ENCODE results near the gene NUCKS1. TPM values are rescaled to one million over a fixed set of nuclear protein-coding genes. Genes with fewer than 3 reads are reported as not detected.

Gene NUCKS1, protein sequence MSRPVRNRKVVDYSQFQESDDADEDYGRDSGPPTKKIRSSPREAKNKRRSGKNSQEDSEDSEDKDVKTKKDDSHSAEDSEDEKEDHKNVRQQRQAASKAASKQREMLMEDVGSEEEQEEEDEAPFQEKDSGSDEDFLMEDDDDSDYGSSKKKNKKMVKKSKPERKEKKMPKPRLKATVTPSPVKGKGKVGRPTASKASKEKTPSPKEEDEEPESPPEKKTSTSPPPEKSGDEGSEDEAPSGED
- total RNA-seq (100 to 1,000 TPM; 224 to 277 (median 251) TPM), polyA plus RNA-seq (89.9 TPM)
- long read RNA-seq, donor 1, full-length matches to known transcripts = 1 of 116 reads
- long read RNA-seq, donor 1, partial matches to known transcripts = 16 of 116 reads
- long read RNA-seq, donor 1, other reads (novel, unspliced or antisense) = 99 of 116 reads
- long read RNA-seq, donor 2, full-length matches to known transcripts = 2 of 26 reads
- long read RNA-seq, donor 2, partial matches to known transcripts = 1 of 26 reads
- long read RNA-seq, donor 2, other reads (novel, unspliced or antisense) = 23 of 26 reads
- long read RNA-seq, donor 3, full-length matches to known transcripts = 2 of 157 reads
- long read RNA-seq, donor 3, partial matches to known transcripts = 5 of 157 reads
- long read RNA-seq, donor 3, other reads (novel, unspliced or antisense) = 150 of 157 reads
- long read RNA-seq, donor 4, full-length matches to known transcripts = 2 of 22 reads
- long read RNA-seq, donor 4, partial matches to known transcripts = 1 of 22 reads
- long read RNA-seq, donor 4, other reads (novel, unspliced or antisense) = 19 of 22 reads

DNA sequence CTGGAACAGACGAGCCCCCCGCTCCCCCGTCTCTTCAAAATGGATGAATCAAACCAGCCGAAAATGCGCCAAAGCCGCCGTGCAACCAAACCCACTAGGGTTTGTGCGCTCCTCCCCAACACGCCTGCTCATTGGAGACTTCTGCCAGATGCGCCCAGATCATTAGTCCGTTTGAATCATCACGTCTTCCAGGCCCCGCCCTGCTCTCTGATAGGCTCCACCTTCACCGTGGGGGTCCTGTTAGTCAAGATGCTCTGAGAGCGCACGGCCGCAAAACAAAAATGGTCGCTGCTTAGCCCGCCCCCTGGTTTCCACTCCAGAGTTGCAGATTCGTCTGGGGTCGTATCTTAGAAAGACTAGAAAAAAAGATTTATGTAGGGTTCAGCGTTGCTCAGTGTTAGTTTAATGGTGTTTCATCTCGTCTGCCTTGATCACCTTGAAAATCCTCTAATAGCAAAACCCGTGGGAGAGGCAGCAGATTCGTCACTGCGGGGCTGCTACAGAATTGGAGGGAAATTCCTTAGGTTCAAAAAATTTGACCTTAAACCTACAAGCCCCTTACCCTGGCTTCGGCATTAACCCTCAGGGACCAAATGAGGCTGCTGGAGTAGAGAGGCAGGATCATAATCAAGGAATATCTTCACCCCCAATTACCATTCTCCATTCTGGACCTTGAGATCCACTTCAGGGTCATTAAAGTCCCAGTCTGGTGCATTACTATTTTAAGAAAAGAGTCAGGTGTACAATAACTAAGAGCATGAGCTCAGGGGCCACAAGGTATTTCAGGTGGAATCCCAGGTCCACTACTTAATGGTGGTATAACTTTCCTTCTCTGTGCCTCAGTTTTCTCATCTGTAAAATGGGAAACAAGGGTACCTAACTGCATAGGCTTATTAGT lies at the start of gene NUCKS1:
NUCKS1 (minus strand) TSS at position 45 of the 898 bp plus-strand sequence. CDS start 209 bp downstream, outside the sequence.
- intact Hi-C loops (cut with DNase I) = no loop called here

DNA sequence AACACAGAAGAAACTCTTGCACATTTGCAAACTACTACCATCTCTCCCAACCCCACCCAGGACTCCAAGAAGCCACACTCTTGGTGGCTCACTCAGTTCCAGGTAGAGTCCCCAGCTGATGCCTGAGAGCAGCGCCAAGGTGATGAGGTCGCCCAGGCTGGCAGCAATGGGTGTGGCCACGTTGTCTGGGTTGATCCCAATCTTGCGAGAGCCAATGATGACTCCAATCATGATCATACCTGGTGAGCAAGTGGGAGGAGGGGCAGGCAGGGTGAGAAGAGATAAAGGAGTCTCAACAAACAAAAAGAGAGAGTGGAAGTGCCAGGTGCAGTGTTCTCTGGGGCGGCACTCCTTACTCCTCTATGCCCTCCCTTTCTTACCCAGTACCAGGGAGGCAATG lies 48.6 kb upstream of the NUCKS1 start:
- Histone ChIP-seq H3K27me3 (ENCODE audit: control insufficient read depth, insufficient read depth) (no peaks in the 10 kb centered on the region), H3K9me3 (ENCODE audit: control insufficient read depth, low read length) (no peaks in the 10 kb centered on the region), H3K27ac (ENCODE audit: low read length) (no peak overlapping the region), H3K4me3 (ENCODE audit: low read length) (no peak overlapping the region), H3K4me1 (ENCODE audit: control insufficient read depth, insufficient read depth, low read length) (peaks cover 2% of the 10 kb centered on the region)
- DNase-seq = no peak
- intact Hi-C loops (cut with DNase I) = loop anchor here in 2 of 4 donors (10.0 kb wide), 2 partner anchors 116 to 176 kb away; no protein-coding TSS in a partner anchor
- ATAC-seq = no peak
- 86% methylated on average over 5 of the region's 5 CpGs for WGBS

More for the DNA sequence above, at the start of gene NUCKS1:
- ATAC-seq (peak; percentile 92 to 94), DNase-seq (peak; percentile 99)
- Histone ChIP-seq H3K27ac (ENCODE audit: low read length) (peak within 1 kb of the TSS; percentile 98), H3K4me1 (ENCODE audit: control insufficient read depth, insufficient read depth, low read length) (no peaks in the 10 kb centered on the region), H3K4me3 (ENCODE audit: low read length) (peak within 1 kb of the TSS; percentile 93), H3K9me3 (ENCODE audit: control insufficient read depth, low read length) (no peaks in the 10 kb centered on the region), H3K27me3 (ENCODE audit: control insufficient read depth, insufficient read depth) (no peaks in the 10 kb centered on the region)
- WGBS = under 1% methylated on average over 27 of the region's 27 CpGs

DNA sequence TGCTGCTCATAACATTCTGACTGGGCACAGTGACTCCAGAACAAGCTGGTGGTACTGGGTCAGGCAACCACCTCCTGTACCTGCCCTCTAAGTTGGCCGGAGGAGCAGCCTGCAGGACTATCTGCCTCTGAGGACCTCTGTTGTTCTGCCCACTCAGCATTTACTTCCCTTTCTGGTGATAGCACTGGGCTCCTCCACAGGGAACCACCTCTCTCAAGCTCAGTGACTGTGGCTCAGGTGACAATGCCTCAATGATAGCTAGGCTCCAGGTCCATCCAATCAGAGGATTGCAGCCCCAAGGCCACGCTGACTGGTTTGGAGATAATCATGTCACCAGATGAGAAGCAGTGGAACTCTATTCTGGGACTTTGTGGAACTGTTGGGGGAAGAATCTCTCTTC lies 47.2 kb upstream of the NUCKS1 start:
- peaks cover 2% of the 10 kb centered on the region for H3K4me1 ChIP-seq (ENCODE audit: control insufficient read depth, insufficient read depth, low read length)
- H3K9me3 ChIP-seq (ENCODE audit: control insufficient read depth, low read length) = no peaks in the 10 kb centered on the region
- H3K4me3 ChIP-seq (ENCODE audit: low read length) = no peak overlapping the region
- no peaks in the 10 kb centered on the region for H3K27me3 ChIP-seq (ENCODE audit: control insufficient read depth, insufficient read depth)
- WGBS = 81% methylated on average over 2 of the region's 2 CpGs
- DNase-seq (no peak), ATAC-seq (no peak)
- intact Hi-C loops (cut with DNase I) = loop anchor here in 2 of 4 donors (10.0 kb wide), 2 partner anchors 118 to 178 kb away; no protein-coding TSS in a partner anchor
- no peak overlapping the region for H3K27ac ChIP-seq (ENCODE audit: low read length)

DNA sequence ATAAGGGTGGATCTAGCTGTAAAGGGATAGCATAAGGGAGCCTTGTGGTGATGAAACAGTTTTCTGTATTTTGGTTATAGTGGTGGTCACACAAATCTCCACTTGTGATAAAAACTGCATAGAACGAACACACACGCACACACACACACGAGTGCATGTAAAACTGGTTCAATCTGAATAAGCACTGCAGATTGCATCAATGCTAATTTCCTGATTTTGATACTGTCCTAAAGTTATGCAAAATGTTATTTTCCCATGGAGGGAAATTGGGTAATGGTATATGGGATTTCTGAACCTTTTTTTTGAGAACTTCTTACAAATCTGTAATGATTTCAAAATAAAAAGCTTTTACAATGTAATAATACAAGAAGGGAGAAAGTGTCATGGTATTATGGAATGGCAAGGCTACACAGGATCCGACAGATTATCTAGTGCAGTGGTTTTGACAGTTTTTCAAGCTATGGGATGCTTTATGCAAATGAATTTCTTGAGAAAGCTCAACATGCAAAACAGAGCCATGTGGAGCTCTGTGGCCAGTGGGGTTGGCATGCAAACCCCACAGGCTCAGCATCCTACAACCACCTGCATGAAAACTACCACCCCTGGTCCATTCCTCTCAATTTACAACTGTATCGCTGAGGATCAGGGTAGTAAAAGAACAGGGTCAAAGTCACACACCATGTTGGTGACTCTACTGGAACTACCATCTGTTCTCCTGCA lies 44.2 kb upstream of the NUCKS1 start:
- intact Hi-C loops (cut with DNase I) = loop anchor here (5.0 to 10.0 kb wide), 4 partner anchors 121 to 183 kb away; no protein-coding TSS in a partner anchor
- no peak for ATAC-seq
- 66% methylated on average over 5 of the region's 5 CpGs for WGBS

DNA sequence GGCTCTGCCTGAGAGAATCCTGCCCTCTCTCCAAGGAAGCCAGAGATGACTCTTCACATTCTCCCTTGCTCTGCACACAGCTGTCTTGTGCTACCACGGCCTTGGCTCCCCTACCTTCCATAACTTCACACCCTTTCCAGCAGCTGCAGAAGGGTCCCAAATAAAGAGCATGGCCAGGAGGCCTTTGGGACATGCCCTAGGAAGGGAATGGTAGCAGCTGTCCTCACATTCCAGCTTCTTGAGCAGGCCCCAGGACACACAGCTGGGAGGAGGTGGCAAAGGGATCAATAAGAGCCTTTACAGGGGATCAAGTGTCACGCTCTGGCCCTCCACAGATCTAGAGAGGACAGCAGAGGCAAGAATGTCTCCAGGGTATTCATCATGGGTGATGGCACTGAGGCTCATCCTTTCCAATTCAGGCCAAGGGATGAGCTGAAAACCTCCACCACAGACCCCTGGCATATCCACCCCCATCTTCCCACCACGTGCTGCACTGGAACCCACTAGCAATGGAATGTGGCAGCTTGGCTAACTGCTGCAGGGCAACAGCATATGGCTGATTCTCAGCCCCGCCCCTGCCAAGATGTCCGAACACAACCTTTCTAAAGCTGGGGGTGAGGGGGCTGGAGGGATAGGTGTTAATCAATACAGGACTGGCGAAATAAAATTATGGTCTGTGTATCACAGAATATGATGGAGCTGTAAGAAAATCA lies 43.1 kb upstream of the NUCKS1 start:
- 61% methylated on average over 6 of the region's 6 CpGs for WGBS
- H3K9me3 ChIP-seq (ENCODE audit: control insufficient read depth, low read length) = no peaks in the 10 kb centered on the region
- H3K27ac ChIP-seq (ENCODE audit: low read length) = peak overlapping the region; percentile 28
- intact Hi-C loops (cut with DNase I) = loop anchor here (5.0 to 10.0 kb wide), 4 partner anchors 122 to 184 kb away; no protein-coding TSS in a partner anchor
- H3K4me1 ChIP-seq (ENCODE audit: control insufficient read depth, insufficient read depth, low read length) = no peaks in the 10 kb centered on the region
- ATAC-seq (no peak), DNase-seq (peak in 1 of 3 donors; percentile 24)
- H3K4me3 ChIP-seq (ENCODE audit: low read length) = no peak overlapping the region
- no peaks in the 10 kb centered on the region for H3K27me3 ChIP-seq (ENCODE audit: control insufficient read depth, insufficient read depth)

More for the DNA sequence above, 44.2 kb upstream of the NUCKS1 start:
- no peaks in the 10 kb centered on the region for H3K9me3 ChIP-seq (ENCODE audit: control insufficient read depth, low read length)
- DNase-seq = no peak
- H3K27me3 ChIP-seq (ENCODE audit: control insufficient read depth, insufficient read depth) = no peaks in the 10 kb centered on the region
- H3K4me3 ChIP-seq (ENCODE audit: low read length) = no peak overlapping the region
- H3K4me1 ChIP-seq (ENCODE audit: control insufficient read depth, insufficient read depth, low read length) = no peaks in the 10 kb centered on the region
- no peak overlapping the region for H3K27ac ChIP-seq (ENCODE audit: low read length)

DNA sequence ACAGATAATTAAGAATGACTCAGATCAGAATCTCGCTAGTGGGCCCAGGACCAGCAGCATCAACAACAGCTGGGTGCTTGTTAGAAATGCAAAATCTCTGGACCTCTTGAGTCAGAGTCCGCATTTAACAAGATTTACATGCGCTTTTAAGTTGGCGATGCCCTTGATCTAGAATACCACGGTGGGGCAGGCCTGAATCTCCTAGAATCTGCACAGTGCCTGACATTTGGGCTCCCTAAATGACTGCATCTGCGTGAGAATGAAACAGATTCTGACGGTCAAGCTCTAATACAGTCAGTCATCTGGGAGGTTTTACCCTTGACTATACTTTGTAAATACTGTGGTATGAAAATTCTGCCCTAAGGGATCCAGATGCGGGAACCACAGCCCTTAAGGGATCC lies 42.5 kb upstream of the NUCKS1 start:
- DNase-seq = no peak
- H3K27ac ChIP-seq (ENCODE audit: low read length) = no peak overlapping the region
- H3K4me1 ChIP-seq (ENCODE audit: control insufficient read depth, insufficient read depth, low read length) = no peaks in the 10 kb centered on the region
- no peak for ATAC-seq
- 81% methylated on average over 8 of the region's 8 CpGs for WGBS
- no peaks in the 10 kb centered on the region for H3K27me3 ChIP-seq (ENCODE audit: control insufficient read depth, insufficient read depth)
- H3K4me3 ChIP-seq (ENCODE audit: low read length) = no peak overlapping the region
- intact Hi-C loops (cut with DNase I) = loop anchor here (5.0 to 10.0 kb wide), 4 partner anchors 122 to 185 kb away; no protein-coding TSS in a partner anchor
- H3K9me3 ChIP-seq (ENCODE audit: control insufficient read depth, low read length) = no peaks in the 10 kb centered on the region

DNA sequence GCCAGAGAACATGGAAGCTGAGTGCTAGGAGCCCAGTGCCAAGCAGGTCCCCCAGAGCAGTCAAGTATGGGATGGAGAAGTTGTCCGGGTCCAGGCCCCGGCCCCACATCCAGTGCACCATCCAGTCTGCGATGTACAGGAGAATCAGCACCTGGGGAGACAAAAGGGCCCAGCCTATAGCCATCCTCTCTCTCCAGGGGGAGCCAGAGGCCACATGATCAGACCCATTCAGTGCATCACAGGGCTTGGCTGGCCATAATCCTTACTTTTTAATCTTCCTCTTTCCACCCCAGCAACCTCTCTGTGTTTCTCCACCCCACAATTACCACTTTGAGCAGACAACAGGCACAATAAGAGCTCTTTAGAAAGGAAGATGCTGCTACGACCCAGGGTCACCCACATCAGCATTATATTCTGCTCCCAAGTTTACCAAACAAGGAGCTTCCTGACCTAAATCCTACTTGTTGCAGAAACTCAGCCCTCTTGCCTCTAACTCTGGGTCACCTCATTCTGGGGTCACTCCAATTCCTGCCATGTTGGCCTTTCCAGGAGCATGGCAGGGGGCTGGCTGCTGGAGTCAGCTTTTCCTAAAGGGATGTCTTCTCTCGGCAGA lies 41.7 kb upstream of the NUCKS1 start:
- H3K4me3 ChIP-seq (ENCODE audit: low read length) = no peak overlapping the region
- WGBS = 54% methylated on average over 5 of the region's 5 CpGs
- no peak overlapping the region for H3K27ac ChIP-seq (ENCODE audit: low read length)
- H3K9me3 ChIP-seq (ENCODE audit: control insufficient read depth, low read length) = no peaks in the 10 kb centered on the region
- intact Hi-C loops (cut with DNase I) = loop anchor here (2.0 to 10.0 kb wide), 6 partner anchors 121 to 186 kb away; no protein-coding TSS in a partner anchor
- no peaks in the 10 kb centered on the region for H3K4me1 ChIP-seq (ENCODE audit: control insufficient read depth, insufficient read depth, low read length)
- ATAC-seq = peak; percentile 69 to 73
- DNase-seq = peak; percentile 52 to 85 (median 76)
- no peaks in the 10 kb centered on the region for H3K27me3 ChIP-seq (ENCODE audit: control insufficient read depth, insufficient read depth)

DNA sequence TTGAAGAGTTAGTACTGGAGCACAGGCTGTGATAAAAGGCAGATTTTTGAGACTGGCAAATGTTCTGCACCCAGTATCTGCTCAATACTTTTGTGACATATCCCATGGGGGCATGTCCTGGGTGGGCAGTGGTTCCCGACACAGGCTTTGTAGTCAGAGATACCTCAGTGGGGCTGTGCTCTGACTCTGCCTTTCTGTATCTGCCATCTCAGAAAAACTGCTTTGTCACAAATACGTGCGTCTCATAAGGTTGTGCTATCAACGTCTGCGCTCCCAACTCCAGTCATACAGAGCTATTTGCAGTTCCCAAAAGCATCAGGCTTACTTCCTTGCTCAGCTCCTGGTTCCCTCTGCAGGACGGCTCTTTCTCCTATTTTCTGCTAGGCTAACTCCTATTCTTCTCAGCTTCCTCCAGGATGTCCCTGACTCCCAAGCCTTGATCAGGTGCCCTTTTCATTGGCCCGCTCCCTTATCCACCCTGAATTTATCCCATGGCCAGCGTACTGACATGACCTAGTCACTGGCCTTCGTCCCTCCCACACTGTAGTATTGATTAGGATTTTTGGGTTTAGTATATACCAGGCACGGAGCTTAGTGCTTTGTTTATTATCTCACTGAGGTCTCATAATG lies 37.4 kb upstream of the NUCKS1 start:
- ATAC-seq (peak in 1 of 2 donors; percentile 8), DNase-seq (peak in 1 of 3 donors; percentile 33)
- peak overlapping the region; percentile 70 for H3K27ac ChIP-seq (ENCODE audit: low read length)
- no peaks in the 10 kb centered on the region for H3K9me3 ChIP-seq (ENCODE audit: control insufficient read depth, low read length)
- 52% methylated on average over 10 of the region's 10 CpGs for WGBS
- intact Hi-C loops (cut with DNase I) = no loop called here
- peaks cover 3% of the 10 kb centered on the region for H3K4me1 ChIP-seq (ENCODE audit: control insufficient read depth, insufficient read depth, low read length)
- no peak overlapping the region for H3K4me3 ChIP-seq (ENCODE audit: low read length)
- no peaks in the 10 kb centered on the region for H3K27me3 ChIP-seq (ENCODE audit: control insufficient read depth, insufficient read depth)

DNA sequence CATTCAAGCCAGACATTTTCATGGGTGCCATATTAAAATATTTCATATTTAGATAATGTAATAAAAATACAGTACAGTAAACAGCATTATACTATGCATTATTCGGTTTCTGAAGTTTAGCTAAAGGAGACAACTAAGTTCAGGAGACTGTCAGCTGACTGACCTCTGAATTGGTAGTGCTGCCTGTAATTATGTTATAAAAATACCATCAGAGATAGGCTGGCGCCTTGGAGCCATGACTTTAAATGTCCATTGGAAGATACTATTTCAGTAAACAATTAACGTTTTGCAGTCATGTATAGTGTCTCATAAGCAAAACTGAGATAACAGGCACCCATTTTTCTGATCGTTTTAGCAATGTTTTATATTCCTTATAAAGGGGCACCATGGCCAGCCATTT lies 36.6 kb upstream of the NUCKS1 start:
- H3K27me3 ChIP-seq (ENCODE audit: control insufficient read depth, insufficient read depth) = no peaks in the 10 kb centered on the region
- no peak overlapping the region for H3K4me3 ChIP-seq (ENCODE audit: low read length)
- 43% methylated on average over 4 of the region's 4 CpGs for WGBS
- no peaks in the 10 kb centered on the region for H3K9me3 ChIP-seq (ENCODE audit: control insufficient read depth, low read length)
- peak overlapping the region; percentile 76 for H3K27ac ChIP-seq (ENCODE audit: low read length)
- ATAC-seq = no peak
- intact Hi-C loops (cut with DNase I) = no loop called here
- H3K4me1 ChIP-seq (ENCODE audit: control insufficient read depth, insufficient read depth, low read length) = peaks cover 3% of the 10 kb centered on the region
- no peak for DNase-seq
